GM23338 (cell line): ENCODE measurements around the gene PGBD5. TPM values are rescaled to one million over a fixed set of nuclear protein-coding genes. Genes with fewer than 3 reads are reported as not detected.

Source experiments
- ATAC-seq: fragments of 200-7000 bp; cut with Tn5 transposase; 3 replicates; pipeline ENCODE4 v1.9.1; 2020
- DNase-seq: peaks from one replicate; pipeline ENCODE4 v3.0.0-alpha.2; 2015; ENCODE audit warnings: low spot score
- H2AFZ ChIP-seq: fragments of 200-600 bp; sonication (generic); 2 replicates; pipeline ENCODE4 v1.8.0; 2016; ENCODE audit warnings: antibody characterized with exemption, mild to moderate bottlenecking, moderate library complexity
- H3F3A ChIP-seq: fragments of 200-600 bp; sonication (generic); replicated peaks from 2 replicates; pipeline ENCODE4 v1.8.0; 2017; ENCODE audit warnings: antibody characterized with exemption, mixed run types, low read depth
- H3K27ac ChIP-seq: fragments of 200-600 bp; sonication (generic); 2 replicates; pipeline ENCODE4 v1.6.1; 2016; ENCODE audit warnings: low read depth
- H3K27me3 ChIP-seq: fragments of 200-600 bp; sonication (generic); 2 replicates; pipeline ENCODE4 v1.8.0; 2016; ENCODE audit warnings: mild to moderate bottlenecking, mixed run types, moderate library complexity; ENCODE audit not compliant: insufficient read depth
- H3K36me3 ChIP-seq: fragments of 200-600 bp; sonication (generic); 2 replicates; pipeline ENCODE4 v1.8.0; 2016; ENCODE audit warnings: mild to moderate bottlenecking; ENCODE audit not compliant: insufficient read depth
- H3K4me1 ChIP-seq: fragments of 200-600 bp; sonication (generic); 2 replicates; pipeline ENCODE4 v1.8.0; 2016; ENCODE audit warnings: mild to moderate bottlenecking, moderate library complexity; ENCODE audit not compliant: insufficient read depth
- H3K4me2 ChIP-seq: fragments of 200-600 bp; sonication (generic); 2 replicates; pipeline ENCODE4 v1.7.1; 2017; ENCODE audit warnings: mixed run types
- H3K4me3 ChIP-seq: fragments of 200-600 bp; sonication (generic); 2 replicates; pipeline ENCODE4 v1.6.1; 2016; ENCODE audit warnings: mixed run types
- H3K79me2 ChIP-seq: fragments of 200-600 bp; sonication (generic); replicated peaks from 2 replicates; pipeline ENCODE4 v1.8.0; 2017; ENCODE audit warnings: mild to moderate bottlenecking; ENCODE audit not compliant: insufficient read depth
- H3K9me2 ChIP-seq: fragments of 200-600 bp; sonication (generic); 2 replicates; pipeline ENCODE4 v1.8.0; 2017; ENCODE audit not compliant: insufficient read depth
- H4K20me1 ChIP-seq: fragments of 200-600 bp; sonication (generic); replicated peaks from 2 replicates; pipeline ENCODE4 v1.8.0; 2017; ENCODE audit warnings: mild to moderate bottlenecking; ENCODE audit not compliant: insufficient read depth
- H3K27ac Mint-ChIP-seq: 2 replicates; pipeline ENCODE4 v1.8.0; 2020; ENCODE audit warnings: inconsistent platforms, mild to moderate bottlenecking, moderate library complexity, mixed read lengths
- H3K27me3 Mint-ChIP-seq: 3 replicates; pipeline ENCODE4 v1.8.0; 2022; ENCODE audit warnings: low read depth, mild to moderate bottlenecking, moderate library complexity, mixed read lengths, inconsistent platforms; ENCODE audit not compliant: insufficient read depth, poor library complexity
- H3K36me3 Mint-ChIP-seq: 3 replicates; pipeline ENCODE4 v1.8.0; 2021; ENCODE audit warnings: low read depth, mild to moderate bottlenecking, inconsistent platforms, moderate library complexity, mixed read lengths
- H3K4me1 Mint-ChIP-seq: 3 replicates; pipeline ENCODE4 v1.8.0; 2020; ENCODE audit warnings: mild to moderate bottlenecking, inconsistent platforms, mixed read lengths
- H3K4me3 Mint-ChIP-seq: 3 replicates; pipeline ENCODE4 v1.8.0; 2021; ENCODE audit warnings: moderate library complexity, mild to moderate bottlenecking, inconsistent platforms, mixed read lengths
- H3K9me3 Mint-ChIP-seq: 3 replicates; pipeline ENCODE4 v1.8.0; 2020; ENCODE audit warnings: moderate library complexity, mild to moderate bottlenecking, inconsistent platforms, mixed read lengths
- CREB1 ChIP-seq: fragments of 250-450 bp; sonication (Bioruptor Pico); IDR thresholded peaks from 2 replicates; pipeline ENCODE4 v1.5.0; 2020; ENCODE audit warnings: low read depth, mild to moderate bottlenecking, moderate library complexity
- EZH2 ChIP-seq: fragments of 200-600 bp; sonication (generic); IDR thresholded peaks from one replicate; pipeline ENCODE4 v1.8.0; 2017; ENCODE audit warnings: antibody characterized with exemption, mild to moderate bottlenecking, low read depth; ENCODE audit not compliant: unreplicated experiment
- EZH2phosphoT487 ChIP-seq: fragments of 200-600 bp; sonication (generic); IDR thresholded peaks from one replicate; pipeline ENCODE4 v1.8.1; 2018; ENCODE audit warnings: antibody characterized with exemption; ENCODE audit not compliant: unreplicated experiment
- JUNB ChIP-seq: IDR thresholded peaks from one replicate; pipeline ENCODE4 v1.6.1; 2016; ENCODE audit warnings: antibody characterized with exemption; ENCODE audit not compliant: unreplicated experiment
- NANOG ChIP-seq: IDR thresholded peaks from 2 replicates; pipeline ENCODE4 v1.6.1; 2016; ENCODE audit warnings: antibody characterized with exemption, borderline replicate concordance
- POLR2AphosphoS5 ChIP-seq: IDR thresholded peaks from 2 replicates; pipeline ENCODE4 v1.6.1; 2016; ENCODE audit warnings: antibody characterized with exemption, low read depth
- REST ChIP-seq: IDR thresholded peaks from one replicate; pipeline ENCODE4 v1.6.1; 2018; ENCODE audit warnings: antibody characterized with exemption; ENCODE audit not compliant: unreplicated experiment
- STAT1 ChIP-seq: IDR thresholded peaks from one replicate; pipeline ENCODE4 v1.6.1; 2016; ENCODE audit warnings: antibody characterized with exemption; ENCODE audit not compliant: unreplicated experiment
- ZNF114 ChIP-seq: fragments of 250-450 bp; sonication (Bioruptor Pico); IDR thresholded peaks from 2 replicates; pipeline ENCODE4 v1.5.0; 2020; ENCODE audit warnings: mild to moderate bottlenecking, moderate library complexity
- ZNF331 ChIP-seq: fragments of 250-450 bp; sonication (Bioruptor Pico); IDR thresholded peaks from 2 replicates; pipeline ENCODE4 v1.5.0; 2020; ENCODE audit warnings: low read depth, mild to moderate bottlenecking, moderate library complexity
- polyA plus RNA-seq: library from polyadenylated mRNA; unstranded; fragments of >200 nt; fragmentation: Nextera tagmentation; extraction: Ambion mirVana; gene quantifications from 2 replicates; pipeline ENCODE4 v1.2.1, GENCODE V29; 2016
- total RNA-seq: library from RNA; depleted of rRNA; stranded (reverse); fragments of >200 nt; shearing (Covaris generic); gene quantifications from 2 replicates; pipeline ENCODE4 v1.2.3, GENCODE V29; 2014
- TF ChIP-seq, protein P1 (sequence below): fragments of 250-450 bp; sonication (Bioruptor Pico); IDR thresholded peaks from 2 replicates; pipeline ENCODE4 v1.5.0; 2020; ENCODE audit warnings: mild to moderate bottlenecking, moderate library complexity
- TF ChIP-seq, protein P2 (sequence below), 2 experiments: fragments of 200-600 bp in 1 of 2; sonication (generic) in 1 of 2; conservative IDR thresholded peaks; 2 replicates each; pipeline versions ENCODE4 v1.5.1 to v1.6.1; 2016 to 2017; ENCODE audit warnings: antibody characterized with exemption in 2 of 2, low read depth in 2 of 2, mild to moderate bottlenecking in 2 of 2, moderate library complexity in 1 of 2
- TF ChIP-seq, protein P3 (sequence below): IDR thresholded peaks from 2 replicates; pipeline ENCODE4 v1.6.1; 2016; ENCODE audit warnings: antibody characterized with exemption

PGBD5 gene
- total and polyA plus RNA-seq, 2 experiments from 2014 or later, result 3.4 to 16.6 TPM

- peaks cover 8% of the 10 kb centered on the region for H3K4me1 ChIP-seq
- Mint-ChIP-seq H3K36me3 (peaks cover 6% of the 10 kb centered on the region; the same call in 2 of the 3 replicates), H3K9me3 (no peaks in the 10 kb centered on the region), H3K27ac (no peak overlapping the region), H3K27me3 (peaks cover 6% of the 10 kb centered on the region), H3K4me3 (no peak overlapping the region), H3K4me1 (peaks cover 34% of the 10 kb centered on the region)
- H3K4me3 ChIP-seq, result no peak overlapping the region
- no peak for ATAC-seq
- no peaks in the 10 kb centered on the region for H3K79me2 ChIP-seq
- H3K27ac ChIP-seq, result no peak overlapping the region
- DNase-seq, result no peak
- H3K27me3 ChIP-seq, result no peaks in the 10 kb centered on the region
- H3K36me3 ChIP-seq, result no peaks in the 10 kb centered on the region; the same call in 1 of the 2 replicates
- H3F3A ChIP-seq, result no peaks in the 10 kb centered on the region
- no peak overlapping the region for H2AFZ ChIP-seq
- H4K20me1 ChIP-seq, result no peaks in the 10 kb centered on the region
- TF ChIP-seq EZH2 (no peak), ZNF114 (CRISPR knock-in tag) (no peak), STAT1 (no peak), CREB1 (no peak), JUNB (no peak), REST (no peak), POLR2AphosphoS5 (no peak), ZNF331 (CRISPR knock-in tag) (no peak), NANOG (no peak), EZH2phosphoT487 (no peak)
- TF ChIP-seq, protein P1, sequence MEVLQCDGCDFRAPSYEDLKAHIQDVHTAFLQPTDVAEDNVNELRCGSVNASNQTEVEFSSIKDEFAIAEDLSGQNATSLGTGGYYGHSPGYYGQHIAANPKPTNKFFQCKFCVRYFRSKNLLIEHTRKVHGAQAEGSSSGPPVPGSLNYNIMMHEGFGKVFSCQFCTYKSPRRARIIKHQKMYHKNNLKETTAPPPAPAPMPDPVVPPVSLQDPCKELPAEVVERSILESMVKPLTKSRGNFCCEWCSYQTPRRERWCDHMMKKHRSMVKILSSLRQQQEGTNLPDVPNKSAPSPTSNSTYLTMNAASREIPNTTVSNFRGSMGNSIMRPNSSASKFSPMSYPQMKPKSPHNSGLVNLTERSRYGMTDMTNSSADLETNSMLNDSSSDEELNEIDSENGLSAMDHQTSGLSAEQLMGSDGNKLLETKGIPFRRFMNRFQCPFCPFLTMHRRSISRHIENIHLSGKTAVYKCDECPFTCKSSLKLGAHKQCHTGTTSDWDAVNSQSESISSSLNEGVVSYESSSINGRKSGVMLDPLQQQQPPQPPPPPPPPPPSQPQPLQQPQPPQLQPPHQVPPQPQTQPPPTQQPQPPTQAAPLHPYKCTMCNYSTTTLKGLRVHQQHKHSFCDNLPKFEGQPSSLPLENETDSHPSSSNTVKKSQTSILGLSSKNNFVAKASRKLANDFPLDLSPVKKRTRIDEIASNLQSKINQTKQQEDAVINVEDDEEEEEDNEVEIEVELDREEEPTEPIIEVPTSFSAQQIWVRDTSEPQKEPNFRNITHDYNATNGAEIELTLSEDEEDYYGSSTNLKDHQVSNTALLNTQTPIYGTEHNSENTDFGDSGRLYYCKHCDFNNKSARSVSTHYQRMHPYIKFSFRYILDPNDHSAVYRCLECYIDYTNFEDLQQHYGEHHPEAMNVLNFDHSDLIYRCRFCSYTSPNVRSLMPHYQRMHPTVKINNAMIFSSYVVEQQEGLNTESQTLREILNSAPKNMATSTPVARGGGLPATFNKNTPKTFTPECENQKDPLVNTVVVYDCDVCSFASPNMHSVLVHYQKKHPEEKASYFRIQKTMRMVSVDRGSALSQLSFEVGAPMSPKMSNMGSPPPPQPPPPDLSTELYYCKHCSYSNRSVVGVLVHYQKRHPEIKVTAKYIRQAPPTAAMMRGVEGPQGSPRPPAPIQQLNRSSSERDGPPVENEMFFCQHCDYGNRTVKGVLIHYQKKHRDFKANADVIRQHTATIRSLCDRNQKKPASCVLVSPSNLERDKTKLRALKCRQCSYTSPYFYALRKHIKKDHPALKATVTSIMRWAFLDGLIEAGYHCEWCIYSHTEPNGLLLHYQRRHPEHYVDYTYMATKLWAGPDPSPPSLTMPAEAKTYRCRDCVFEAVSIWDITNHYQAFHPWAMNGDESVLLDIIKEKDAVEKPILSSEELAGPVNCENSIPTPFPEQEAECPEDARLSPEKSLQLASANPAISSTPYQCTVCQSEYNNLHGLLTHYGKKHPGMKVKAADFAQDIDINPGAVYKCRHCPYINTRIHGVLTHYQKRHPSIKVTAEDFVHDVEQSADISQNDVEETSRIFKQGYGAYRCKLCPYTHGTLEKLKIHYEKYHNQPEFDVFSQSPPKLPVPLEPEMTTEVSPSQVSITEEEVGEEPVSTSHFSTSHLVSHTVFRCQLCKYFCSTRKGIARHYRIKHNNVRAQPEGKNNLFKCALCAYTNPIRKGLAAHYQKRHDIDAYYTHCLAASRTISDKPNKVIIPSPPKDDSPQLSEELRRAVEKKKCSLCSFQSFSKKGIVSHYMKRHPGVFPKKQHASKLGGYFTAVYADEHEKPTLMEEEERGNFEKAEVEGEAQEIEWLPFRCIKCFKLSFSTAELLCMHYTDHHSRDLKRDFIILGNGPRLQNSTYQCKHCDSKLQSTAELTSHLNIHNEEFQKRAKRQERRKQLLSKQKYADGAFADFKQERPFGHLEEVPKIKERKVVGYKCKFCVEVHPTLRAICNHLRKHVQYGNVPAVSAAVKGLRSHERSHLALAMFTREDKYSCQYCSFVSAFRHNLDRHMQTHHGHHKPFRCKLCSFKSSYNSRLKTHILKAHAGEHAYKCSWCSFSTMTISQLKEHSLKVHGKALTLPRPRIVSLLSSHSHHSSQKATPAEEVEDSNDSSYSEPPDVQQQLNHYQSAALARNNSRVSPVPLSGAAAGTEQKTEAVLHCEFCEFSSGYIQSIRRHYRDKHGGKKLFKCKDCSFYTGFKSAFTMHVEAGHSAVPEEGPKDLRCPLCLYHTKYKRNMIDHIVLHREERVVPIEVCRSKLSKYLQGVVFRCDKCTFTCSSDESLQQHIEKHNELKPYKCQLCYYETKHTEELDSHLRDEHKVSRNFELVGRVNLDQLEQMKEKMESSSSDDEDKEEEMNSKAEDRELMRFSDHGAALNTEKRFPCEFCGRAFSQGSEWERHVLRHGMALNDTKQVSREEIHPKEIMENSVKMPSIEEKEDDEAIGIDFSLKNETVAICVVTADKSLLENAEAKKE (CRISPR knock-in tag), result no peak
- TF ChIP-seq, protein P2, sequence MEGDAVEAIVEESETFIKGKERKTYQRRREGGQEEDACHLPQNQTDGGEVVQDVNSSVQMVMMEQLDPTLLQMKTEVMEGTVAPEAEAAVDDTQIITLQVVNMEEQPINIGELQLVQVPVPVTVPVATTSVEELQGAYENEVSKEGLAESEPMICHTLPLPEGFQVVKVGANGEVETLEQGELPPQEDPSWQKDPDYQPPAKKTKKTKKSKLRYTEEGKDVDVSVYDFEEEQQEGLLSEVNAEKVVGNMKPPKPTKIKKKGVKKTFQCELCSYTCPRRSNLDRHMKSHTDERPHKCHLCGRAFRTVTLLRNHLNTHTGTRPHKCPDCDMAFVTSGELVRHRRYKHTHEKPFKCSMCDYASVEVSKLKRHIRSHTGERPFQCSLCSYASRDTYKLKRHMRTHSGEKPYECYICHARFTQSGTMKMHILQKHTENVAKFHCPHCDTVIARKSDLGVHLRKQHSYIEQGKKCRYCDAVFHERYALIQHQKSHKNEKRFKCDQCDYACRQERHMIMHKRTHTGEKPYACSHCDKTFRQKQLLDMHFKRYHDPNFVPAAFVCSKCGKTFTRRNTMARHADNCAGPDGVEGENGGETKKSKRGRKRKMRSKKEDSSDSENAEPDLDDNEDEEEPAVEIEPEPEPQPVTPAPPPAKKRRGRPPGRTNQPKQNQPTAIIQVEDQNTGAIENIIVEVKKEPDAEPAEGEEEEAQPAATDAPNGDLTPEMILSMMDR (conservative IDR thresholded peaks at IDR 0.05; ENCODE audit: low read depth in 2 of 2), result no peak
- TF ChIP-seq, protein P3, sequence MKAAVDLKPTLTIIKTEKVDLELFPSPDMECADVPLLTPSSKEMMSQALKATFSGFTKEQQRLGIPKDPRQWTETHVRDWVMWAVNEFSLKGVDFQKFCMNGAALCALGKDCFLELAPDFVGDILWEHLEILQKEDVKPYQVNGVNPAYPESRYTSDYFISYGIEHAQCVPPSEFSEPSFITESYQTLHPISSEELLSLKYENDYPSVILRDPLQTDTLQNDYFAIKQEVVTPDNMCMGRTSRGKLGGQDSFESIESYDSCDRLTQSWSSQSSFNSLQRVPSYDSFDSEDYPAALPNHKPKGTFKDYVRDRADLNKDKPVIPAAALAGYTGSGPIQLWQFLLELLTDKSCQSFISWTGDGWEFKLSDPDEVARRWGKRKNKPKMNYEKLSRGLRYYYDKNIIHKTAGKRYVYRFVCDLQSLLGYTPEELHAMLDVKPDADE, result no peak
- H3K4me2 ChIP-seq, result no peak overlapping the region
- no peaks in the 10 kb centered on the region for H3K9me2 ChIP-seq
Measured at GRCh38 chr1:230282157-230282556, 144.0 kb downstream of the PGBD5 start.
